Stromal cell of bone marrow (primary cell): ENCODE data around the gene LY6G6F.

Experiments used
- DNase-seq: peaks from one replicate; pipeline ENCODE4 v3.0.0-alpha.2; 2012; ENCODE audit warnings: low read depth

Gene LY6G6F

GRCh38 chr6:31706599-31706998, at the start of gene LY6G6F:
TSS of gene LY6G6F (plus strand) at chr6:31706866. CDS start at chr6:31706907, 41 bp downstream.
- no peak for DNase-seq

GRCh38 chr6:31657406-31658157, 49.1 kb upstream of the LY6G6F start:
- no peak for DNase-seq

- DNase-seq, result no peak
Observed at GRCh38 chr6:31658158-31658688, 48.4 kb upstream of the LY6G6F start.

GRCh38 chr6:31658983-31659648, 47.5 kb upstream of the LY6G6F start:
- no peak for DNase-seq

- no peak for DNase-seq
Observed at GRCh38 chr6:31659649-31660380, 46.9 kb upstream of the LY6G6F start.

GRCh38 chr6:31660381-31661261, 46.0 kb upstream of the LY6G6F start, which contains the start of gene C6orf47:
TSS of gene C6orf47 (minus strand) at chr6:31660778. CDS start at chr6:31659947, 831 bp downstream.
- DNase-seq, result peak; percentile 59

- DNase-seq, result no peak
Observed at GRCh38 chr6:31661262-31662123, 45.2 kb upstream of the LY6G6F start.

- DNase-seq, result no peak
Observed at GRCh38 chr6:31662124-31662723, 44.4 kb upstream of the LY6G6F start.

GRCh38 chr6:31663126-31663960, 43.3 kb upstream of the LY6G6F start:
- DNase-seq, result no peak

GRCh38 chr6:31663961-31664789, 42.5 kb upstream of the LY6G6F start:
- peak; percentile 55 for DNase-seq

GRCh38 chr6:31664790-31665500, 41.7 kb upstream of the LY6G6F start, which contains the start of gene GPANK1:
TSS of gene GPANK1 (minus strand) at chr6:31664997. CDS start at chr6:31664478, 519 bp downstream.
- DNase-seq, result peak; percentile 90

GRCh38 chr6:31665501-31666336, 40.9 kb upstream of the LY6G6F start, which contains the start of gene CSNK2B:
TSS of gene CSNK2B (plus strand) at chr6:31666080. CDS start at chr6:31666832, 752 bp downstream.
- DNase-seq, result peak; percentile 96

- no peak for DNase-seq
Observed at GRCh38 chr6:31666337-31666965, 40.2 kb upstream of the LY6G6F start.

- DNase-seq, result no peak
Observed at GRCh38 chr6:31669676-31670075, 37.0 kb upstream of the LY6G6F start, which contains the start of gene LY6G5B. TSS of gene LY6G5B (plus strand) at chr6:31669976. CDS start at chr6:31670951, 975 bp downstream.

GRCh38 chr6:31676322-31676903, 30.3 kb upstream of the LY6G6F start:
- DNase-seq, result no peak
